Urinary bladder (tissue), 4 donors: ENCODE measurements around the gene RUNX2. TPM values are rescaled to one million over a fixed set of nuclear protein-coding genes. Genes with fewer than 3 reads are reported as not detected.

Experiments
- DNase-seq: peaks from one replicate; pipeline ENCODE4 v3.0.0-alpha.2; 2015; ENCODE audit errors: extremely low spot score
- H3K27ac ChIP-seq: one replicate; pipeline ENCODE4 v1.5.1; 2013; ENCODE audit warnings: low read depth, mild to moderate bottlenecking, moderate library complexity
- H3K36me3 ChIP-seq: one replicate; pipeline ENCODE4 v1.6.1; 2013; ENCODE audit warnings: mild to moderate bottlenecking, moderate library complexity; ENCODE audit not compliant: insufficient read depth
- H3K4me1 ChIP-seq: one replicate; pipeline ENCODE4 v1.6.1; 2013; ENCODE audit warnings: mild to moderate bottlenecking, moderate library complexity; ENCODE audit not compliant: insufficient read depth
- H3K4me3 ChIP-seq: one replicate; pipeline ENCODE4 v1.5.1; 2013; ENCODE audit warnings: low read depth, low read length
- WGBS: extraction: QIAGEN DNeasy Blood & Tissue Kit; methylation state at CpG from one replicate; pipeline ENCODE4 v1.1.7; 2013; 5-methylcytosine and 5-hydroxymethylcytosine counted together
- polyA plus RNA-seq: library from polyadenylated mRNA; stranded (reverse); fragments of 200-250 nt; gene quantifications from one replicate; pipeline ENCODE4 v1.2.3, GENCODE V29; 2013
- total RNA-seq: library from RNA; depleted of rRNA; stranded (reverse); fragments of >200 nt; gene quantifications from one replicate; pipeline ENCODE4 v1.2.3, GENCODE V29; 2014
- donor health status: healthy with polysubstance abuse.
- donor health status: healthy.

Gene RUNX2
- total and polyA plus RNA-seq, 2 donors, result 2.4 to 2.6 TPM

GRCh38 chr6:45574885-45575284, 246.8 kb downstream of the RUNX2 start:
- Histone ChIP-seq H3K4me3 (no peak overlapping the region), H3K4me1 (peaks cover 1% of the 10 kb centered on the region), H3K27ac (no peak overlapping the region), H3K36me3 (no peaks in the 10 kb centered on the region)
- no peak for DNase-seq
- WGBS, result 97% methylated on average over 1 of the region's 1 CpG

GRCh38 chr6:45576648-45577624, 248.8 kb downstream of the RUNX2 start:
- no peak overlapping the region for H3K4me3 ChIP-seq
- peaks cover 1% of the 10 kb centered on the region for H3K4me1 ChIP-seq
- peak overlapping the region; percentile 71 for H3K27ac ChIP-seq
- WGBS, result 89% methylated on average over 15 of the region's 15 CpGs
- no peak for DNase-seq
- H3K36me3 ChIP-seq, result peaks cover 2% of the 10 kb centered on the region

GRCh38 chr6:45577836-45578504, 249.8 kb downstream of the RUNX2 start:
- DNase-seq, result no peak
- Histone ChIP-seq H3K27ac (peak overlapping the region; percentile 68), H3K4me1 (peaks cover 1% of the 10 kb centered on the region), H3K4me3 (no peak overlapping the region), H3K36me3 (peaks cover 2% of the 10 kb centered on the region)
- WGBS, result 58% methylated on average over 9 of the region's 9 CpGs

DNA sequence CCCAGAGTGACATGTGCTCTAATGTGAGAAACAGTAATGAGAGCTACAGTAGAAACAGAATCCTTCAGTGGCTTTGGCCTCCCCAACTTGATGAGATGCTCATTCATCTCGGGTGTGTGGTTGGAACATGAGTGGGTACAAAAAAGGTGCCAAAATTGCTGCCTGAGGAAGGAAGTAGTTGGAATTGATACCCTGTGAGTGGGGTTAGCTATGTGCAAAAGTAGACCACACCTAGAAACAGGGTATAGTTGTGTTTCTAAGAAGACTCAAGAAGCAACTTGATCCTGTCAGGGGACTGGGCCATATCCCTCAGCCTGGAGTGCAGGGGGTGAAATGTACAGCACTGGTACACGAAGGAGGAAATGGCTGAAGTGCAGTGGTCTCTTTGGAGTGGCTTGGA, 256.0 kb downstream of the RUNX2 start:
- no peak overlapping the region for H3K27ac ChIP-seq
- DNase-seq, result no peak
- WGBS, result 89% methylated on average over 2 of the region's 2 CpGs

GRCh38 chr6:45586216-45587171, 258.4 kb downstream of the RUNX2 start:
- Histone ChIP-seq H3K4me1 (no peaks in the 10 kb centered on the region), H3K36me3 (no peaks in the 10 kb centered on the region), H3K4me3 (no peak overlapping the region), H3K27ac (no peak overlapping the region)
- DNase-seq, result no peak
- 52% methylated on average over 13 of the region's 13 CpGs for WGBS

More for the DNA sequence above, 256.0 kb downstream of the RUNX2 start:
- Histone ChIP-seq H3K4me3 (no peak overlapping the region), H3K36me3 (peaks cover 2% of the 10 kb centered on the region), H3K4me1 (peaks cover 1% of the 10 kb centered on the region)

- DNase-seq, result no peak
- no peaks in the 10 kb centered on the region for H3K36me3 ChIP-seq
- no peaks in the 10 kb centered on the region for H3K4me1 ChIP-seq
- H3K4me3 ChIP-seq, result no peak overlapping the region
- 81% methylated on average over 5 of the region's 5 CpGs for WGBS
- H3K27ac ChIP-seq, result no peak overlapping the region
Observed at GRCh38 chr6:45587229-45588060, 259.3 kb downstream of the RUNX2 start.

GRCh38 chr6:45589367-45589766, 261.2 kb downstream of the RUNX2 start:
- no peaks in the 10 kb centered on the region for H3K36me3 ChIP-seq
- no peak overlapping the region for H3K4me3 ChIP-seq
- H3K27ac ChIP-seq, result no peak overlapping the region
- 96% methylated on average over 3 of the region's 3 CpGs for WGBS
- DNase-seq, result no peak
- H3K4me1 ChIP-seq, result no peaks in the 10 kb centered on the region

GRCh38 chr6:45590226-45590625, 262.1 kb downstream of the RUNX2 start:
- Histone ChIP-seq H3K36me3 (no peaks in the 10 kb centered on the region), H3K27ac (no peak overlapping the region), H3K4me1 (no peaks in the 10 kb centered on the region), H3K4me3 (no peak overlapping the region)
- DNase-seq, result no peak
- 14% methylated on average over 4 of the region's 4 CpGs for WGBS

DNA sequence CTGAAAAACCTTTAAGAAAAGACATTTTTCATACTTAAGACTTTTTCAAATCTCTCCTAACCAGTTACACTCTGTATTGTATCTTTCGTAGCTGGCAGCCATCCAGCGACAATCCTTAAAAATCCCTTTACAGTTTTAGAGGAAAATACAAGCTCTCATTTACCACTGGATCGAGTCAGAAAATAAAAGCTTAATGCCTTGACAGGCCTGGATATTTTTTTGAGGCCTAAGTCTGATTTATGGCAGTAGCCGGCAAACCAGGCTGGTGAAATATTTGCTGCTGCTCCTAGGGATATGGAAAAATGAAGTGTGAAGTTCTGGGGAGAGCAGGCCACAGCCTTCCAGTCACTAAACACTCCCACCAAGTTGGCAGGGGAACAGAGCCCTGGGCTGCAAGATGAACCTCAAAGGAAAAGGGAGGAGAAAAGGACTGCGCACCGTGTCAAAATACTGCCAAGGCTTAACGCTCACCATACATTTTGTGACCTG, 262.6 kb downstream of the RUNX2 start:
- H3K4me1 ChIP-seq, result no peaks in the 10 kb centered on the region
- no peak overlapping the region for H3K27ac ChIP-seq
- H3K36me3 ChIP-seq, result no peaks in the 10 kb centered on the region
- no peak overlapping the region for H3K4me3 ChIP-seq
- WGBS, result 26% methylated on average over 7 of the region's 7 CpGs
- DNase-seq, result no peak

DNA sequence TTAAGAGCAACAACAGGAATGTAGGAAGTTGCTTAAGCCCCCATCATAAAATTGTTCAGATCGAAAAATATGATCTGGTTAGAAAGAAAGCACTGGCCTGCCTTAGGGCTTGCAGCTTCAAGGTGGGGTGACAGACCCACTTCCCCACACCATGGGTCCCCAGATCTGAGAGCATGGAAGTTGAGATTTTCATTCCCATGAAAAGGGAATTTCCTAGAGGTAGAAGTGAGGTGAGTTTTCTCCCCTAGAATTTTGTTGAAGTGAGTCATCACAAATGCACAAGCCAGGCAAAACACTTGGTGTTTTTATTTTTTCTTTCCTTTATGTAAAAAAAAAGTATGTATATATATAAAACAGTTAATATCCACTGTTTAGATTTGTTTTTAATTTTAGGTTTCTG, 263.2 kb downstream of the RUNX2 start:
- Histone ChIP-seq H3K4me3 (no peak overlapping the region), H3K4me1 (no peaks in the 10 kb centered on the region), H3K36me3 (no peaks in the 10 kb centered on the region), H3K27ac (no peak overlapping the region)
- WGBS, result 50% methylated on average over 1 of the region's 1 CpG
- no peak for DNase-seq

GRCh38 chr6:45591890-45592289, 263.8 kb downstream of the RUNX2 start:
- no peaks in the 10 kb centered on the region for H3K4me1 ChIP-seq
- no peak for DNase-seq
- 75% methylated on average over 5 of the region's 5 CpGs for WGBS
- no peak overlapping the region for H3K27ac ChIP-seq
- no peak overlapping the region for H3K4me3 ChIP-seq
- no peaks in the 10 kb centered on the region for H3K36me3 ChIP-seq

- Histone ChIP-seq H3K36me3 (no peaks in the 10 kb centered on the region), H3K4me3 (no peak overlapping the region), H3K4me1 (no peaks in the 10 kb centered on the region), H3K27ac (no peak overlapping the region)
- 90% methylated on average over 2 of the region's 2 CpGs for WGBS
- DNase-seq, result no peak
Observed at GRCh38 chr6:45592991-45593390, 264.9 kb downstream of the RUNX2 start.
